Right lobe of liver (tissue), 6 donors: Measurements from ENCODE around the gene RASA2. TPM values are rescaled to one million over a fixed set of nuclear protein-coding genes. Genes with fewer than 3 reads are reported as not detected.

Experiments
- ATAC-seq, 4 donors: fragments of 200-7000 bp; cut with Tn5 transposase; one replicate each; pipeline ENCODE4 v1.9.1; 2020; ENCODE audit warnings: mild to moderate bottlenecking in 4 of 4, moderate library complexity in 4 of 4
- DNase-seq, 3 donors: peaks; one replicate each; pipeline ENCODE4 v3.0.0-alpha.2; 2020
- H3K27ac ChIP-seq, 3 donors: fragments of 200-600 bp; one replicate each; pipeline ENCODE4 v1.8.0; 2022
- H3K27me3 ChIP-seq, 2 donors: fragments of 200-600 bp; one replicate each; pipeline ENCODE4 v1.8.0; 2022
- H3K36me3 ChIP-seq, 4 donors: fragments of 200-600 bp; sonication (generic) in 1 of 4; one replicate each; pipeline versions ENCODE4 v1.5.1 to v1.8.0; 2017 to 2022; ENCODE audit warnings: control low read depth in 1 of 4
- H3K4me1 ChIP-seq, 4 donors: fragments of 200-600 bp; sonication (generic) in 1 of 4; one replicate each; pipeline versions ENCODE4 v1.5.1 to v1.8.0; 2017 to 2022; ENCODE audit warnings: control low read depth in 1 of 4
- H3K4me3 ChIP-seq, 3 donors: fragments of 200-600 bp; one replicate each; pipeline ENCODE4 v1.8.0; 2022
- H3K9me3 ChIP-seq, 4 donors: fragments of 200-600 bp; sonication (generic) in 1 of 4; one replicate each; pipeline versions ENCODE4 v1.5.1 to v1.8.0; 2017 to 2022; ENCODE audit warnings: control low read depth in 1 of 4
- CTCF ChIP-seq, 4 donors: fragments of 200-600 bp in 3 of 4; fragments of 450-650 bp in 1 of 4; IDR thresholded peaks; one replicate each; pipeline versions ENCODE4 v1.5.1 to v1.8.0; 2016 to 2022; ENCODE audit warnings: antibody characterized with exemption in 4 of 4, mild to moderate bottlenecking in 2 of 4
- POLR2A ChIP-seq: fragments of 450-650 bp; IDR thresholded peaks from one replicate; pipeline ENCODE4 v1.6.1; 2017; ENCODE audit warnings: antibody characterized with exemption, mild to moderate bottlenecking
- WGBS: methylation state at CpG from one replicate; pipeline ENCODE4 v1.1.6; 2018; ENCODE audit warnings: low coverage, low lambda C conversion rate; ENCODE audit not compliant: insufficient coverage; ENCODE audit errors: missing lambda C conversion rate; 5-methylcytosine and 5-hydroxymethylcytosine counted together
- intact Hi-C, 2 donors: fragments of 100-400 bp; cut with DNase I; formaldehyde crosslinking; loops; one replicate each; pipeline versions ENCODE4 v1.11.2 to v1.14.1; 2022
- total RNA-seq, 6 experiments: library from RNA; depleted of rRNA in 2 of 6; stranded (reverse); fragments of >200 nt in 2 of 6; fragmentation: NEBNext Ultra II Directional in 3 of 6; extraction: Animal tissue kit (Norgen Biotek cat#: 25700) in 3 of 6; gene quantifications; one replicate each; pipeline versions ENCODE4 v1.1.0 to v1.2.4, GENCODE V29; 2016 to 2023
- donor health status: DM: no; HTN: yes; CAD: no.
- donor health status: DM: no; HTN: no; CAD: no.
- donor health status: DM: no; HTN: no; CAD: no.
- donor health status: DM: no; HTN: yes; CAD: no.
- donor health status: DM: no; HTN: yes; CAD: no.

The RASA2 gene
- total RNA-seq, 6 experiments from 2014 or later = 3.5 to 7.9 (median 5.5) TPM

DNA sequence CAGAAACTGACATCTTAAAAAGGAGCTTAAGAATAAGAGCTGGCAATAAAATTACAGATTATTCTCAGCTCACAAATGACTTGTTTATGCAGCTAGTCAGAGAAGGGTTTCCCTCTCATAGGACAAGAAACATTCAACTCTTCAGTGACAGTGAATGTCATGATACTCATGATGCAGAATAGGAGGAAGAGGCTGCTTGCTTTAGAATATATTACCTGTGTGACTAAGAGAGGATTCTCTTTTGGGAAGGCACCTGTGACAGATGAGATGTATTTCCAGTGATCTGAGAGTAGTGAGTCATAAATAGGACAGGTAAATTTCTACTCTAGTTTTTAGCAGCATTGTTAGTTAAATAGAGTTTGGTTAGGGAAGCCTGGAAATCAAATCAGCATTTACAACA, 39.9 kb downstream of the RASA2 start:
- Histone ChIP-seq H3K27ac (no peak overlapping the region), H3K27me3 (no peaks in the 10 kb centered on the region), H3K4me3 (no peak overlapping the region), H3K36me3 (no peaks in the 10 kb centered on the region), H3K9me3 (no peaks in the 10 kb centered on the region), H3K4me1 (peaks cover 0 to 21% (median 3%) of the 10 kb centered on the region in 4 donors)
- intact Hi-C loops = no loop called here
- no peak for DNase-seq
- TF ChIP-seq POLR2A = no peak
- no peak for TF ChIP-seq CTCF (IDR thresholded peaks at IDR 0.05)
- ATAC-seq = no peak

- intact Hi-C loops = no loop called here
- peaks cover 0 to 21% (median 3%) of the 10 kb centered on the region in 4 donors for H3K4me1 ChIP-seq
- H3K27me3 ChIP-seq = no peaks in the 10 kb centered on the region
- no peak for TF ChIP-seq POLR2A
- no peak for TF ChIP-seq CTCF (IDR thresholded peaks at IDR 0.05)
- H3K36me3 ChIP-seq = no peaks in the 10 kb centered on the region
- H3K9me3 ChIP-seq = no peaks in the 10 kb centered on the region
- WGBS = 65% methylated on average over 1 of the region's 1 CpG
- DNase-seq = no peak
- H3K27ac ChIP-seq = no peak overlapping the region
- H3K4me3 ChIP-seq = no peak overlapping the region
- peak in 1 of 4 donors; percentile 16 for ATAC-seq
These were observed 42.0 kb downstream of the RASA2 start for GRCh38 chr3:141528800-141529199.

GRCh38 chr3:141529256-141529655, 42.4 kb downstream of the RASA2 start:
- DNase-seq = no peak
- no peak overlapping the region for H3K27ac ChIP-seq
- no peaks in the 10 kb centered on the region for H3K27me3 ChIP-seq
- TF ChIP-seq POLR2A (no peak), CTCF (IDR thresholded peaks at IDR 0.05) (no peak)
- H3K4me3 ChIP-seq = no peak overlapping the region
- intact Hi-C loops = no loop called here
- H3K4me1 ChIP-seq = peaks cover 0 to 21% (median 3%) of the 10 kb centered on the region in 4 donors
- no peaks in the 10 kb centered on the region for H3K36me3 ChIP-seq
- H3K9me3 ChIP-seq = no peaks in the 10 kb centered on the region
- no peak for ATAC-seq

- Histone ChIP-seq H3K4me1 (peaks cover 0 to 21% (median 3%) of the 10 kb centered on the region in 4 donors), H3K36me3 (no peaks in the 10 kb centered on the region), H3K9me3 (no peaks in the 10 kb centered on the region), H3K27ac (peak overlapping the region in 1 of 3 donors; percentile 13), H3K27me3 (no peaks in the 10 kb centered on the region), H3K4me3 (no peak overlapping the region)
- no peak for TF ChIP-seq POLR2A
- TF ChIP-seq CTCF (IDR thresholded peaks at IDR 0.05) = no peak
- intact Hi-C loops = no loop called here
- ATAC-seq = peak in 2 of 4 donors; percentile 27 to 31
- WGBS = 36% methylated on average over 1 of the region's 1 CpG
- DNase-seq = no peak
These were observed 43.0 kb downstream of the RASA2 start for GRCh38 chr3:141529717-141530414.

DNA sequence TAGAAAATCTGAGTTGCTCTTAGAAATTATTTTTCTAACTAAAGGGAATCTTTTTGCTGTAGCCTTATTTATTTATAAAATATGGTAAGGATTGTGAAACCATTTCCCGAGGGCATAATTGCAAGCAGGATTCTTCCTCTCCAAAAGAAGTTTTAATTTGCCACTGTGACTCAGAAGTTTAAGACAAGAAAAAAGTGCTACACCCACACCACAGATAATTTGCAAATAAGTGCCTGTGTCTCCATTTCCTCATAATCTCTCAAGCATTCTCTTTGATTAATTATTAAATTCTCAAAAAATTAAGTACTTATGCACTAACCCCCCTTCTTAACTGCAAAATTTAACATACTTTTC, 43.6 kb downstream of the RASA2 start:
- Histone ChIP-seq H3K4me1 (peaks cover 0 to 20% (median 3%) of the 10 kb centered on the region in 4 donors), H3K9me3 (no peaks in the 10 kb centered on the region), H3K27ac (peak overlapping the region in 1 of 3 donors; percentile 13), H3K36me3 (no peaks in the 10 kb centered on the region), H3K4me3 (no peak overlapping the region), H3K27me3 (no peaks in the 10 kb centered on the region)
- ATAC-seq (peak in 1 of 4 donors; percentile 29), DNase-seq (no peak)
- TF ChIP-seq POLR2A = no peak
- no peak for TF ChIP-seq CTCF (IDR thresholded peaks at IDR 0.05)
- intact Hi-C loops = no loop called here
- 26% methylated on average over 1 of the region's 1 CpG for WGBS
